ENCODE measurements around the gene P2RX7.

DNA sequence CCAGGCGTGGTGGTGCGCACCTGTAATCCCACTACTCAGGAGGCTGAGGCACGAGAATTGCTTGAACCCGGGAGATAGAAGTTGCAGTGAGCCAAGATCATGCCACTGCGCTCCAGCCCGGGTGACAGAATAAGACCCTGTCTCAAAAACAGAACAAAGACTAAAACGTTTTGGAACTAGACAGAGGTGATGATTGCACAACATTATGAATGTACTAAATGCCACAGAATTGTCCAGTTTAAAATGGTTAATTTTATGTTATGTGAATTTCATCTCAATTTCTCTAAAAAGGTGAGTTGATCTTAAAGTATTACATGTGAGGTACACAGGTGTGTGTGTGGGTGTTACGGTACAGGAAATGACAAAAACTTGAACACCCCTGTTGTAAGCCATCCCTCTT, 93.7 kb downstream of the P2RX7 start:
- TF ChIP-seq CBX1 (IDR thresholded peaks at IDR 0.05; ENCODE audit: low read depth) (no peak), ATF2 (CRISPR knock-in tag; IDR thresholded peaks at IDR 0.05) (no peak), RBBP5 (IDR thresholded peaks at IDR 0.05; ENCODE audit: borderline replicate concordance, insufficient read depth, low read length, poor library complexity, severe bottlenecking) (no peak), BRCA1 (IDR thresholded peaks at IDR 0.05) (no peak), BRCA1 (CRISPR knock-in tag; IDR thresholded peaks at IDR 0.05) (no peak), REST (IDR thresholded peaks at IDR 0.05; ENCODE audit: borderline replicate concordance) (no peak), REST (CRISPR knock-in tag; IDR thresholded peaks at IDR 0.05; ENCODE audit: low read depth) (no peak), ZKSCAN1 (IDR thresholded peaks at IDR 0.05; ENCODE audit: low read depth, low read length) (no peak), TOE1 (IDR thresholded peaks at IDR 0.05; ENCODE audit: borderline replicate concordance) (no peak), TOE1 (CRISPR knock-in tag; IDR thresholded peaks at IDR 0.05; ENCODE audit: borderline replicate concordance, low read depth) (no peak), CHD1 (IDR thresholded peaks at IDR 0.05; ENCODE audit: low read length) (no peak), NRF1 (conservative IDR thresholded peaks at IDR 0.05 in 1 of 2, IDR thresholded peaks at IDR 0.05 in 1 of 2) (no peak), HDGF (IDR thresholded peaks at IDR 0.05) (no peak), ZNF12 (CRISPR knock-in tag; IDR thresholded peaks at IDR 0.05) (no peak)
- TF ChIP-seq, protein P1, sequence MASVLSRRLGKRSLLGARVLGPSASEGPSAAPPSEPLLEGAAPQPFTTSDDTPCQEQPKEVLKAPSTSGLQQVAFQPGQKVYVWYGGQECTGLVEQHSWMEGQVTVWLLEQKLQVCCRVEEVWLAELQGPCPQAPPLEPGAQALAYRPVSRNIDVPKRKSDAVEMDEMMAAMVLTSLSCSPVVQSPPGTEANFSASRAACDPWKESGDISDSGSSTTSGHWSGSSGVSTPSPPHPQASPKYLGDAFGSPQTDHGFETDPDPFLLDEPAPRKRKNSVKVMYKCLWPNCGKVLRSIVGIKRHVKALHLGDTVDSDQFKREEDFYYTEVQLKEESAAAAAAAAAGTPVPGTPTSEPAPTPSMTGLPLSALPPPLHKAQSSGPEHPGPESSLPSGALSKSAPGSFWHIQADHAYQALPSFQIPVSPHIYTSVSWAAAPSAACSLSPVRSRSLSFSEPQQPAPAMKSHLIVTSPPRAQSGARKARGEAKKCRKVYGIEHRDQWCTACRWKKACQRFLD (CRISPR knock-in tag; IDR thresholded peaks at IDR 0.05): no peak
